Measurements from ENCODE around the gene AKAP13. TPM values are rescaled to one million over a fixed set of nuclear protein-coding genes. Genes with fewer than 3 reads are reported as not detected.

Gene AKAP13
- total RNA-seq, 1 experiment from 2014 or later, result 47.3 TPM

DNA sequence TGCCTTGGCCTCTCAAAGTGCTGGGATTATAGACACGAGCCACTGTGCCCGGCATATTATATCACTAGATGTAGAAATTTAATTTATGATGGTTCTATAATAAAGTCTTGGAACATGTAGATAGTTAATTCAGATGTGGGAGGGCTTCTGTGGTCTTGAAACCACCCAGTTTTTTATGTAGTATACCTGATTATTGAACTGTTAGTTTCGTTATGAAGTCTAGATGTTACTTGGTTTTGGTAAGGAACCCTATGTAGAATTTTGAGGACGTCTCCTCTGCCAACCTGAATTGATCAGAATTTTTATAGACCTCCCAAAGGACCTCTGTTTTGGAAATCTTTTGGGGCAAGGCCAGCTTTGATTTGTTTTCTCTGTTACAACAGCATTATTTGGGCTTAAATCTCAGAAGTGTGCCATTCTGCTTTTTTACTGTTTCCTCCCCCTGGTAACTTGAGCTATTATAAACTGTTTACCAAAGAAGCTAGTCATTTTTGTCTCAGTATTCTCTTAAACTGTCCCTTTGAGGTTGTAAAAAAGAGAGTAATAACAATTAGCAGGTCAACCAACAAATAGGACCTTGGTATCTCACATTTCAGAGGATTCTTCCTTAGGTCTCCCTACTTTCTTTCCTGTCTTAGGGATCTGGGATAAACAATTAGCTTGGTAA is 20.8 kb downstream of the AKAP13 start:
- Histone ChIP-seq H3T11ph (ENCODE audit: low read length) (no peak overlapping the region), H3K4ac (ENCODE audit: low read depth, low read length) (no peak overlapping the region), H3K79me2 (ENCODE audit: insufficient read depth, low read length) (peaks cover 2% of the 10 kb centered on the region; the same call in 1 of the 2 replicates), H3K4me1 (ENCODE audit: insufficient read depth, low read length) (no peaks in the 10 kb centered on the region; the same call in 1 of the 2 replicates), H2AK5ac (ENCODE audit: insufficient read length, low read length) (no peak overlapping the region), H3K9ac (ENCODE audit: extremely low read depth, insufficient read length, low read length) (no peak overlapping the region), H3K14ac (ENCODE audit: insufficient read depth, low read length) (no peak overlapping the region), H3K23me2 (ENCODE audit: insufficient read length, low read depth, low read length, poor library complexity, severe bottlenecking) (no peaks in the 10 kb centered on the region), H2BK20ac (ENCODE audit: low read depth, low read length, poor library complexity, severe bottlenecking) (no peak overlapping the region), H4K5ac (ENCODE audit: insufficient read length, low read depth, low read length) (no peak overlapping the region), H2AFZ (ENCODE audit: low read length) (no peak overlapping the region), H3K23ac (ENCODE audit: insufficient read length, low read depth, low read length) (no peak overlapping the region), H4K20me1 (ENCODE audit: control insufficient read depth, insufficient read depth, insufficient read length) (no peaks in the 10 kb centered on the region), H3K27me3 (ENCODE audit: insufficient read depth, low read length) (no peaks in the 10 kb centered on the region), H3K27ac (ENCODE audit: insufficient read length, low read depth, low read length) (no peak overlapping the region), H3K18ac (ENCODE audit: insufficient read length, low read depth, low read length) (no peak overlapping the region), H4K91ac (ENCODE audit: insufficient read length, low read depth, low read length) (no peak overlapping the region), H2BK15ac (ENCODE audit: low read depth, low read length) (no peak overlapping the region), H2BK5ac (ENCODE audit: insufficient read length, low read length) (no peak overlapping the region), H4K8ac (replicated peaks; ENCODE audit: insufficient read length, low read depth, low read length) (no peak overlapping the region), H2BK12ac (ENCODE audit: insufficient read length, low read depth, low read length) (no peak overlapping the region), H3K79me1 (ENCODE audit: insufficient read depth, low read depth, low read length, poor library complexity, severe bottlenecking) (peaks cover 3% of the 10 kb centered on the region), H3K4me2 (ENCODE audit: insufficient read depth, insufficient read length, low read length) (no peak overlapping the region), H2BK120ac (ENCODE audit: low read depth, low read length, poor library complexity, severe bottlenecking) (no peak overlapping the region), H3K9me3 (ENCODE audit: control insufficient read depth, low read depth, low read length) (no peaks in the 10 kb centered on the region), H3K56ac (ENCODE audit: insufficient read length, low read depth, low read length) (no peak overlapping the region)
- Mint-ChIP-seq H3K9me3 (no peaks in the 10 kb centered on the region), H3K27me3 (ENCODE audit: low read depth) (no peaks in the 10 kb centered on the region), H3K4me3 (no peak overlapping the region), H3K27ac (peak overlapping the region in 1 of 3 experiments; percentile 59; a peak in 3 of 7 replicates), H3K36me3 (ENCODE audit: insufficient read depth in 1 of 3, low read depth in 3 of 3) (no peaks in the 10 kb centered on the region), H3K4me1 (peaks cover 35 to 38% of the 10 kb centered on the region in 2 experiments)
- DNase-seq, result no peak
- TF ChIP-seq, protein P1, sequence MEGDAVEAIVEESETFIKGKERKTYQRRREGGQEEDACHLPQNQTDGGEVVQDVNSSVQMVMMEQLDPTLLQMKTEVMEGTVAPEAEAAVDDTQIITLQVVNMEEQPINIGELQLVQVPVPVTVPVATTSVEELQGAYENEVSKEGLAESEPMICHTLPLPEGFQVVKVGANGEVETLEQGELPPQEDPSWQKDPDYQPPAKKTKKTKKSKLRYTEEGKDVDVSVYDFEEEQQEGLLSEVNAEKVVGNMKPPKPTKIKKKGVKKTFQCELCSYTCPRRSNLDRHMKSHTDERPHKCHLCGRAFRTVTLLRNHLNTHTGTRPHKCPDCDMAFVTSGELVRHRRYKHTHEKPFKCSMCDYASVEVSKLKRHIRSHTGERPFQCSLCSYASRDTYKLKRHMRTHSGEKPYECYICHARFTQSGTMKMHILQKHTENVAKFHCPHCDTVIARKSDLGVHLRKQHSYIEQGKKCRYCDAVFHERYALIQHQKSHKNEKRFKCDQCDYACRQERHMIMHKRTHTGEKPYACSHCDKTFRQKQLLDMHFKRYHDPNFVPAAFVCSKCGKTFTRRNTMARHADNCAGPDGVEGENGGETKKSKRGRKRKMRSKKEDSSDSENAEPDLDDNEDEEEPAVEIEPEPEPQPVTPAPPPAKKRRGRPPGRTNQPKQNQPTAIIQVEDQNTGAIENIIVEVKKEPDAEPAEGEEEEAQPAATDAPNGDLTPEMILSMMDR (conservative IDR thresholded peaks at IDR 0.05), result no peak
- no CpG with 5 or more reads among the region's 4 CpGs for WGBS (ENCODE audit: extremely low coverage, insufficient read length, low lambda C conversion rate)
